GM23338 (cell line): ENCODE measurements around the gene IL7R.

ENCODE experiments used
- CREB1 ChIP-seq: fragments of 250-450 bp; sonication (Bioruptor Pico); IDR thresholded peaks from 2 replicates; pipeline ENCODE4 v1.5.0; 2020; ENCODE audit warnings: low read depth, mild to moderate bottlenecking, moderate library complexity
- EZH2phosphoT487 ChIP-seq: fragments of 200-600 bp; sonication (generic); IDR thresholded peaks from one replicate; pipeline ENCODE4 v1.8.1; 2018; ENCODE audit warnings: antibody characterized with exemption; ENCODE audit not compliant: unreplicated experiment
- POLR2AphosphoS5 ChIP-seq: IDR thresholded peaks from 2 replicates; pipeline ENCODE4 v1.6.1; 2016; ENCODE audit warnings: antibody characterized with exemption, low read depth
- TF ChIP-seq, protein P1 (sequence below), 2 experiments: fragments of 200-600 bp in 1 of 2; sonication (generic) in 1 of 2; conservative IDR thresholded peaks; 2 replicates each; pipeline versions ENCODE4 v1.5.1 to v1.6.1; 2016 to 2017; ENCODE audit warnings: antibody characterized with exemption in 2 of 2, low read depth in 2 of 2, mild to moderate bottlenecking in 2 of 2, moderate library complexity in 1 of 2

DNA sequence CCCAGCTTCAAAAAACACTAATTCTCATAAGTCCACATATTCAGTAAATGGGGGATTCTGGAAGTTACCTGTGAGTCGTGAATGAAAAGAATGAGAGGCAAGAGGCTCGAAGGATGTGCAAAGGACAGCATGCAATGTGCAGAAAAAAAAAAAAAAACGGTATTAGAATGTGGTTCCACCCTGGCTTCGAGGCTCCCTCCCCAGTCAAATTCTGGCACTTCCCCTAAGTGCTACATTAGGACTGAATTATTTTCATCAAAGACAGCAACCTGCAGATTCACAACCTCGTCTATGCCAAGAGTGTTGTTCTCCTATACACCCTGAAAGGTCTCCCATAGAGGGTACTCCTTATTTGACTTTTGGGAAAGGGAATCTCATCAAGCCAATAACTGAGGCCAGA is 65.2 kb downstream of the IL7R start:
- no peak for TF ChIP-seq EZH2phosphoT487
- TF ChIP-seq, protein P1, sequence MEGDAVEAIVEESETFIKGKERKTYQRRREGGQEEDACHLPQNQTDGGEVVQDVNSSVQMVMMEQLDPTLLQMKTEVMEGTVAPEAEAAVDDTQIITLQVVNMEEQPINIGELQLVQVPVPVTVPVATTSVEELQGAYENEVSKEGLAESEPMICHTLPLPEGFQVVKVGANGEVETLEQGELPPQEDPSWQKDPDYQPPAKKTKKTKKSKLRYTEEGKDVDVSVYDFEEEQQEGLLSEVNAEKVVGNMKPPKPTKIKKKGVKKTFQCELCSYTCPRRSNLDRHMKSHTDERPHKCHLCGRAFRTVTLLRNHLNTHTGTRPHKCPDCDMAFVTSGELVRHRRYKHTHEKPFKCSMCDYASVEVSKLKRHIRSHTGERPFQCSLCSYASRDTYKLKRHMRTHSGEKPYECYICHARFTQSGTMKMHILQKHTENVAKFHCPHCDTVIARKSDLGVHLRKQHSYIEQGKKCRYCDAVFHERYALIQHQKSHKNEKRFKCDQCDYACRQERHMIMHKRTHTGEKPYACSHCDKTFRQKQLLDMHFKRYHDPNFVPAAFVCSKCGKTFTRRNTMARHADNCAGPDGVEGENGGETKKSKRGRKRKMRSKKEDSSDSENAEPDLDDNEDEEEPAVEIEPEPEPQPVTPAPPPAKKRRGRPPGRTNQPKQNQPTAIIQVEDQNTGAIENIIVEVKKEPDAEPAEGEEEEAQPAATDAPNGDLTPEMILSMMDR (conservative IDR thresholded peaks at IDR 0.05; ENCODE audit: low read depth in 2 of 2): no peak
- TF ChIP-seq POLR2AphosphoS5: no peak
- no peak for TF ChIP-seq CREB1
